T-helper 9 cell (primary cell): Measurements from ENCODE around the gene CTNNA1.
"Not testable (repeated sequence)": the region's sequence is repeated elsewhere in the genome, so short reads cannot be mapped to it uniquely, and the experiment has no call there.

Experiments used
- DNase-seq: peaks from one replicate; pipeline ENCODE4 v3.0.0-alpha.2; 2020

Gene CTNNA1

GRCh38 chr5:138905541-138905940, 152.3 kb downstream of the CTNNA1 start:
- no peak for DNase-seq

GRCh38 chr5:138909734-138910133, 156.5 kb downstream of the CTNNA1 start:
- no peak for DNase-seq

GRCh38 chr5:138910546-138911185, 157.4 kb downstream of the CTNNA1 start:
- no peak for DNase-seq

- no peak for DNase-seq
Observed at GRCh38 chr5:138911441-138911840, 158.2 kb downstream of the CTNNA1 start.

DNA sequence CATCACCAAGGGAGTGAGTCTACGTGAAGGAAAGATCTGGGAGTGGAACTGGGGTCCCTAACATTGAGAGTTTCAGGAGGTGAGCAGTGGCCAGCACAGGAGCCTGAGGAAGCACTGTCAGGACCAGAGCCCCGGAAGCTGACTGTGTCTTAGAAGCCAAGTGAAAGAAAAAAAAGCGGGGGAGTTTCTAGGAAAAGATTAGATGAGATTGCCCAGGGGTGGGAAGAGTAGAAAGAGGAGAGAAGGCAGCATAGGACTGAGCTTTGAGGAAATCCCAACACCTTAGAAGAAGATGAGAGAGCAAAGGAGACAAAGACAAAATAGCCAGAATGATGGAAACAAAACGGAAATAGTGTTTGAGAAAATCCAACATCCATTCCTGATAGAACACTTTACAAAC, 158.9 kb downstream of the CTNNA1 start:
- DNase-seq: no peak

DNA sequence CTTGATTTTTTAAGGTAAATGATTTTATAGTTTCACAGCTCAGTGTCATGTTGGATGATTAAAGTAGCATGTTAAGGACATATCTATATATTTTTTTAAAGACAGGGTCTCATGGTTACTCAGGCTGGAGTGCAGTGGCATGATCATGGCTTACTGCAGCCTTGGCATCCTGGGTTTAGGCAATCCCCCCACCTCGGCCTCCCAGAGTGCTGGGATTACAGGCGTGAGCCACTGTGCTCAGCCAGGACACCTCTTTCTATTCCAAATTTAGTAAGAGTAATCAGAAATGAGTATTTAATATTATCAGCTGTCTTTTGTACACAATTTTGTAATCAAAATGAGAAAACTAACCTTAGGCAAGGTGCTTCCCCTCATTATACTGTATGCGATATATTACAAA, 160.5 kb downstream of the CTNNA1 start:
- DNase-seq: no peak

DNA sequence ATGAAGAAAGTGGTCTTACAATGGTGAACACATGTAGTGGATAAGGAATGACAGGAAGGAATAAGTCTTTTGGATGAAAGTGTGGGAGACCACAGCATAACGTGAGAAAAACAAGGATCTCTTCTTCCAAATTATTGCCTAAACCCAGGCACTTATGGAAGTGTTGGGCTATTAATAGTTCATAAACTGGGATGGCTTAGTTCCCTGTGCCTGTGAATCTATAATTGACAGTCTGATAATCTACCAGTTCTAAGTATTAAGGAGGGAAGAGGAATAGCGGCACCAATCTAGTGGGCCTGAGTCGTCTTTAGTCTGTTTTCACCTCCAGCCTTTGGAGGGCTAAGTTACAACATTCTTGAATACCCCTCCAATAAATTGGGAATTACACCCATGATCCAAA, 161.1 kb downstream of the CTNNA1 start:
- no peak for DNase-seq

DNA sequence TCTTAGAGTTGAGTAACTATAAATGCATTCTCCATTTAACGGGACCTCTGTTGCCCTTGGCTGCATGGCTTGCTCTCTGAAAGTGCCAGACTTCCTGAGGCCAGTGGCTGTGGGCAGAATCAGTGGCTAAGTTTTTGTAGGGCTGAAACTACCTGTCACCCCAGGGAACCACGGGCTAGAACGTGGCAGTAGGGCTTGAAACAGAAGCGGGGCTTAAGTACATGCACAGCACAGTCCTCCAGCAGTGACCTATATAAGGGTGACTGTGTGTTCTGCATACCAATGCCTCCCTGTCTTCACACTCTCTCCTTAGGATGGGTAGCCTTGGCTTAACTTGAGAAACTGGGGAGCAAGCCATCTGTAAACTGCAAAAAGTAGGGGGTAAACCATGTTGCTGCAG, 165.5 kb downstream of the CTNNA1 start:
- no peak for DNase-seq

DNA sequence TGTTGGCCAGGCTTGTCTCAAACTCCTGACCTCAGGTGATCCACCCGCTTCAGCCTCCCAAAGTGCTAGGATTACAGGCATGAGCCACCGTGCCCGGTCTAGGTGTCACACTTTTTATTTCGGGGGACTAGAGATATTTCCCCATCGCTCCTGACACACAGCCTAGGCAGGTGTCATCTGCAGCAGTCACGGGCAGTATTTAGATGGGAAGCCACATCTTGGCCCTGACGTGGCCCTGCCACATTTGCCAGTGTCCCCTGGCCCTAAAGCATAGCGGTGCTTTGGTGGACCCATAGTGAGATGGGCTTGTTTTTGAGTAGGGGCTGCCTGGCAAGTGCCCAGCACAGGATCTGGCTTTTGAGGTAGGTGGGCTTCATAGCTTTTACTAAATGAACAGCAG, 167.0 kb downstream of the CTNNA1 start:
- no peak for DNase-seq

- DNase-seq: not testable (repeated sequence)
Observed at GRCh38 chr5:138921362-138921761, 168.1 kb downstream of the CTNNA1 start.

- no peak for DNase-seq
Observed at GRCh38 chr5:138922494-138922893, 169.3 kb downstream of the CTNNA1 start.

GRCh38 chr5:138925090-138925635, 171.9 kb downstream of the CTNNA1 start:
- DNase-seq: no peak

- no peak for DNase-seq
Observed at GRCh38 chr5:138926257-138926656, 173.0 kb downstream of the CTNNA1 start.

DNA sequence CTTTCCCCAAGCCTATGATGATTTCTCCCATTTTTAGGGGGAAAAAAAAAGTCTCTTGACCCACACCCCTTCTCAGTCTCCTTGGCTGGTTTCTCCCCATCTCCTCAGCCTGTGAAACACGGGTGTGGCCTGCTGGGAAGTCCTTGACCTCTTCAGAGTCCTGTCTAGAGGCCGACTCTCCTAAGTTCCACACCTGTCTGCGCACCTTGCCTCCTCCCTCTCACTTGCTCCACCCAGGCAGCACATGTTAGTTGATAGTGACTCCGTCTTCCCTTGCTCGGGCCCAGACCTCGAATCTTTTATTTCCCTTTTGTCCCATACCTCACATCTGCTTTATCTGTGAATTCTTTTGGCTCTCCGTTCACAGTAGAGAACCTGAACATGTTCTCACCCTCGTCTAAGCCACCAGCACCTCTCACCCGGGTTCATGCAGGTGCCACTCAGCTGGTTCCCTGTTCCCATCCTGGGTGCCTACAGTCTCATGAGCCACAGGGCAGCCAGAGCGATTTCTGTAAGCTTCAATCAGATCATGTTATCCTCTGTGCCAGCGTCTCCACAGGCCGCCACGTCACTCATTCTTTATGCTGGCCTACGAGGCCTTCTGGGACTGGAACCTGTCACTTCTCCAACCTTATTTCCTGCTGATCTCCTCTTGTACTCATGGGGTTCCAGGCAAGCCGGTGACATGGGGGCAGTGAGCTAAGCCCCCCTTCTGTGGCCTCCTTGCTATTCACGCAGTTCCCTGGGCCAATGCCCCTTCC, 173.6 kb downstream of the CTNNA1 start:
- DNase-seq: no peak

GRCh38 chr5:138927544-138927943, 174.3 kb downstream of the CTNNA1 start:
- DNase-seq: no peak

- DNase-seq: no peak
Observed at GRCh38 chr5:138927979-138928378, 174.8 kb downstream of the CTNNA1 start.

DNA sequence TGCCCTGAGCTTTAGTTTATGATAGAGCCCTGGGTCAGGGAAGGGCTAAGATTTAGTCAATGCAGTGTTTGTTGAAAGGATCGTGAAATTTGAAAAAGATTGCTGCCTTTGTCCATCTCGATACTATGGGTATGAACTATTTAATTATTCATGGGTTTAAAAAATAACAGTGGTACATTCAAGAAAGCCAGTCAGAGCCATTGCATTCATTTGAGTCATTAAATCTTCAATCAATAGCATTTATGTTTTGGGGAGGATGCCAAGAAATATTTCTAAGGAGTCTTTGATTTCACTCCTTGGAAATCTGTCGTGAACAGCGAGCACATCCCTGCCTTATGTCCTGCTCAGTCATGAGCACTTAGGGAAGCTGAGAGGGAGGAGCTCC, 176.3 kb downstream of the CTNNA1 start:
- no peak for DNase-seq

- no peak for DNase-seq
Observed at GRCh38 chr5:138930371-138931097, 177.3 kb downstream of the CTNNA1 start.

DNA sequence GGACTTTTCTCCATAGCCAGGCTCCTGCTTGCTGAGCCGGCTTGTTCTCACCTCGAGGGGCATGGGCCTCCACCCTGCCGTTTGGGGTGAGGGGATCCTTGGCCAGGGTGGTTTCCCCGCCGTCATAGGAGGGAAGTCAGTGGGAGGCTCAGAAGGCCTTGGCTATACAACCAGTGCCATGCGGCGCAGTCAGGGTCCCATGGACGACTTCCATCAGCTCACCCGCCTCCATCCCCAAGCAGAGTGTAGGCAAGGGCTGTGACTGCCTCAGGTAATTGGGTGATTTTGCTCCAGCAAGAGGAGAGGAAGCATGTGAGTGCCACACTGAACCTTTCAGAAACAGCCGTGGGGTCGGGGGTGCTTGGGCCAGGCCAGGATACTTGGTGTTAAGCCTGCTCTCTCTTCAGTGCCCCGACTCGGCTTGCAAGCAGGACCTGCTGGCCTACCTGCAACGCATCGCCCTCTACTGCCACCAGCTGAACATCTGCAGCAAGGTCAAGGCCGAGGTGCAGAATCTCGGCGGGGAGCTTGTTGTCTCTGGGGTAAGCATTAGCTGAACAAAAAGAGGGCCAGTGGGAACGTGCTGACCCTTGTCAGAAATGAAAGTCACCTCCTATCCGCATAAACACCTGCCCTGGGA, 179.1 kb downstream of the CTNNA1 start:
- DNase-seq: no peak

GRCh38 chr5:138933522-138934290, 180.5 kb downstream of the CTNNA1 start:
- no peak for DNase-seq

DNA sequence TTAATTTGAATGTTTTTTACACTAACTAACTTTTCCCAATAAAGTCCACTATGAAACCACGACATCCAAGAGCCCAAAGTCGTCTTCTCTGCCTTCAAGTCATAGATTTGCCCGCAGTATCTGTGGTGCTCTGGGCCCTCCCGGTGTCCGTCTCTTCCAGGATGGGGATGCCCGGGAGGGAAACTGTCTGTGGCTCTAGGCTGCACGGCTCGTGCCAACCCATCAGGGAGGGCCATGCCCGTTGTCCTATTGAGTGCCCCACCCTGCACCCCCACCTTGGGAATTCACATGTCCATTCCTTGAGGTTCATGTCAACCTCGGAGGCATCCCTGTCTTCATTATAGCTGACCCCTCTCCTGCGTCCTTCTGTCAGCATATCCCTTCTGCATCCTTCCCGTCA, 181.7 kb downstream of the CTNNA1 start:
- no peak for DNase-seq

DNA sequence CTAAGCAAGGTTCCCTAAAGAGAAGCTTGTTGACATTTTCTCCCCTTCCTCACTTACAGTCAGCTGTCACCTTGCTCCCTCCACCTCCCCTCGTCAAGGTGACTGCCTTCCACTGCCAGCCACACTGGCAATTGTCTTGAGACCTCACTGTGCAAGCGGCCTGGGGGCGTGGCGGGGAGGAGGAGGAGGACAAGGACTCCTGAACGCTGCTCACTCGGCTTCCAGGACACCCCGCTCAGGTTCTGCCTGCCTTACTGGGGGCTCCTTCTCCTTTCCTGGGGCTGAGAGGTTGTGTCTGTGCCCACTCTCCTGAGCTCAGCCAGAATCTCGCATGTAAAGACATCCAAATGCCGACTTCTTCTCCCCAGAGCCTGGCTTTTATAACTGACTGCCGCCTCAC, 182.2 kb downstream of the CTNNA1 start:
- no peak for DNase-seq
